ENCODE data around the gene C2orf80.

GRCh38 chr2:208136716-208137094, 53.1 kb downstream of the C2orf80 start:
- no peak for TF ChIP-seq MXI1 (conservative IDR thresholded peaks at IDR 0.05; ENCODE audit: poor library complexity, severe bottlenecking)
- no peak for TF ChIP-seq CTCF (IDR thresholded peaks at IDR 0.05; ENCODE audit: poor library complexity, severe bottlenecking)
- no peak for TF ChIP-seq POLR2AphosphoS5 (IDR thresholded peaks at IDR 0.05)
- no peak for TF ChIP-seq EZH2 (IDR thresholded peaks at IDR 0.05; ENCODE audit: borderline replicate concordance, insufficient read depth, low read length, poor library complexity, severe bottlenecking)
- TF ChIP-seq RAD21 (conservative IDR thresholded peaks at IDR 0.05) = no peak
- TF ChIP-seq EP300 (conservative IDR thresholded peaks at IDR 0.05; ENCODE audit: poor library complexity, severe bottlenecking) = no peak
- no peak for TF ChIP-seq SMC3 (conservative IDR thresholded peaks at IDR 0.05; ENCODE audit: poor library complexity)
- TF ChIP-seq REST (IDR thresholded peaks at IDR 0.05; ENCODE audit: borderline replicate concordance) = no peak
- no peak for TF ChIP-seq TAF1 (IDR thresholded peaks at IDR 0.05; ENCODE audit: low read depth)

All from neural cell (in vitro differentiated cells).